Daoy (cell line): ENCODE measurements around the gene RUNX1. TPM values are rescaled to one million over a fixed set of nuclear protein-coding genes. Genes with fewer than 3 reads are reported as not detected.

Experiments
- DNase-seq: peaks from one replicate; pipeline ENCODE4 v3.0.0-alpha.2; 2015; ENCODE audit warnings: low read depth
- total RNA-seq: library from RNA; depleted of rRNA; stranded (reverse); fragments of >200 nt; shearing (Covaris generic); gene quantifications from 2 replicates; pipeline ENCODE4 v1.2.3, GENCODE V29; 2014

Gene RUNX1
- total RNA-seq, 1 experiment from 2014 or later: 9.5 TPM

DNA sequence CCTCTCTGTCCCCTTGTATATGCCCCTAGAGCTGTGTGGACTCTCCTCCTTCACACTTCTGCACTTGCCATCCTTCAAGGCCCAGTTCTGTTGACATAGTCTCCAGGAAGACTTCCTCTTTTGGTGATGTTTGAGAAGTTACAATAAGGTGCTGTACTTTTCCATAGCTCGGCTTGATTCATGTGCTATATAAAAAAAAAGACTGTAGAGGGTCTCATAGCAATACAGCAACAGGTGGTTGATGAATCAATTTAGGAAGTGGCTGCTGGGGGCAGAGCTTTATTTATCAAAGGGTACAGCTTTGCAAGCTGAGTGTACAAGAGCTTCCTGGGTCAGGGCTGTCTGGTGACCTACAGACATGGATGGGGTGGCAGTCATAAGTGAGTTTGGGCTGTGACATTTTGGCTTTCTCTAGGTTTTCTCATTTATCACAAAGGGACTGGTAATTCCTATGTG is 102.7 kb downstream of the RUNX1 start:
- no peak for DNase-seq

DNA sequence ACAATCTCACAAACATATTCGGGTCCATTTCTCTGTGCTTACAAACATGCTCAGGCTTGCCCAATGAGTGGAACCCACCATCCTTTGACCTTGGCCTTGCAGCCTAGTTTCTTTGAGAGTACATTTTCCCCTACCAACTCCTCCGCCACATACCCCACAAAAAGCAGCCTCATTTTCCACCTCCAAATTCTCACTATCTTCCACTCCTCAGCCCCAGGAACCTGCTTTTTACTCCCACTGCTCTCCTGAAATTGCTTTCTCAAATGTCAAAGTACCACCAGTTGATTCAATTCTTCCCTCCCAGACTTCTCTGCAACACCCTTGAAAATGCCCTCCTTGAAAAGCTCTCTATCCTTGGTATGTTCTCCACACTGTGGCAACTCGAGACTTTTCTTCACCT is 103.8 kb downstream of the RUNX1 start:
- DNase-seq: no peak

DNA sequence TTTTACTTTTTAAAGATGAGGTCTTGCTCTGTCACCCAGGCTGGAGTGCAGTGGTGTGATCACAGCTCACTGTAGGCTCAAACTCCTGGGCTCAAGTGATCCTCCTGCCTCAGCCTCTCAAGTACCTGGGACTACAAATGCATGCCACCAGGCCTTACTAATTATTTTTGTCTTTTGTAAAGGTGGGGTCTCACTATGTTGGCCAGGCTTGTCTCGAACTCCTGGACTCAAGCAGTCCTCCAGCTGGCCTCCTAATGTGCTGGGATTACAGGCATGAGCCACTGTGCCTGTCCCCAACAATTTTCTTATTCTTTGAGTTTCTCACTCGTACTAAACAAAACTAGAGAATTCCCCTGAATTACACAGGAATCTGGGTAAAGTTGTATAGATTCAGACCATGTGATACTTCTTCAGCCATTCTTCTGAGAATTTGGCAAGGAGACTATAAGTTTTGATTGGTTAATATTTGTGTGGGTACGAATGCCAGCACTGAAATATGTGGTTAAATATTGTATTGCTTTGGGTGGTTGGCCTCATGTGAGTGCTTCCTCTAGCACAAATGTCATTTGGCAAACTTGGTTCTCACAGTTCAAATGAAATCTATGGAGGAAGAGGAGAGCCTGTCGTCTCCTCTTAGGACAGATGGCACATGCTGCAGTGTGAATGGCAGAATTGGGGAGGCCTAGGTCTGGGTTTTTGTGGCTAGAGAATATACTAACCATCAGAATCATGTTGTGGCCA is 104.9 kb downstream of the RUNX1 start:
- DNase-seq: no peak

DNA sequence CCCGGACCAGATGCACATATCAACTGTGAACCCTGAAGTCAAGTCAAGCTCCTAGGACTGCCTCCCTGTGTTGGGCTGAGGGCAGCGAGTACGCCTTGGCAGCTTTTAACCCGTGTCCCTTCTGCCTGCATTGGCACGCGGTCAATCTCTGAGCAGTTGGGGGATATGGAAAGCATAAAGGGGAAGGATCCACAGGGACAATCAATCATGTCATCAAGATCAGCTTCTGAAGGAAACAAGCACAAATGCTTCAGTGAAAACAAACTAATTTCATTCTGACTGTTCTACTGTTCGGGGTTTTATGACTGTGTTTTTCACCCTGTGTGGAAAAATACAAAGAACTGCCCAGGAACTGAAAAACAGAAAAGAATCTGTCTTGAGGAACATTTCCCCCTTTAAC is 106.2 kb downstream of the RUNX1 start:
- DNase-seq: no peak

DNA sequence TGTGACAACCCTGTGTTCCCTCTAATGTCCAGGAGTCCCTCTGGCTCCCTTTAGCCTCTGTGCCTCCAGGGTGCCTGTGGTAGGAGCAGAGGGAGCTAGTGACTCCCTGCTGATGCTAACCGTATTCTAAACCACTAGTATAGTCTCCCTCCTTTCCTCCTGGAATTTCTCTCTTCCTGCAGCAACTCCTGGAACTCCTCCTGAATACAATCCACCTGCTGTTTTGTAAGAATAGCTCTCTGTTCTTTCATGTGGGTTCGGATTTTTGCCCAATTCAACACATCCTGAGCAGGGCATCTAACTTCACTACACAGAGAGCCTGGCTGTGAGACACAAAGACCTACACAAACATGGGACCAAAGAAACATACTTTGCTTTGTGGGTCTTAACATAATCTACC is 107.9 kb downstream of the RUNX1 start:
- no peak for DNase-seq

DNA sequence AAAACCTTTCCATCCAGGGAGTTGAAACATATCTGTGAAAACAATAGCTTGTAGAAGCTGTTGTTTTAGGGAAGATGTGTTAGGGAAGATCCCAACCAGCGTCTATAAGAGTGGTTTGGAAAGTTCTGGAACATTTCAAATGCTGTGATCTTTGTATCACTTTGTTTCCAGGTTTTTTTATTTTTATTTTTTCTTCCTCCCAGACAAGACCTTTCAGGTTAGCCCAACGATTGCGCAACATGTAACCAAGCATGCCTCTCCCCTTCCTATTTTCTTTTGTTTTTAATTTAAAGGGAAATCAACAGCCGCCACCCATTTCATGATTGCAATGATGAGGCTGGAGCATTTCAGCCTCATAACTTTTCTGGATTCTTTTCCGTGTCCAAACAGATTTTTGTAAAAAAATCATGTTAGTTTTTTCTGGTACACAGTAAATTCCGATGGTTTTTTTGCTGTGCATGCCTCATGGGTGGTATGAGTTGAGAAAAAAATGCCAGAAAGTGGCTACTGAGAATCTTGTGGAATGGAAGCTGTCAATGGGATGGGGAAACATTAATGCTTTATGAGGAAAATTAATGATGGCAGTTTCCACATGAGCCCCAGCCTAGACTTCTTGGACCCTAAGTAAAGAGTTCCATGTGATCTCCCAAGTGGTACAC is 109.3 kb downstream of the RUNX1 start:
- DNase-seq: no peak

DNA sequence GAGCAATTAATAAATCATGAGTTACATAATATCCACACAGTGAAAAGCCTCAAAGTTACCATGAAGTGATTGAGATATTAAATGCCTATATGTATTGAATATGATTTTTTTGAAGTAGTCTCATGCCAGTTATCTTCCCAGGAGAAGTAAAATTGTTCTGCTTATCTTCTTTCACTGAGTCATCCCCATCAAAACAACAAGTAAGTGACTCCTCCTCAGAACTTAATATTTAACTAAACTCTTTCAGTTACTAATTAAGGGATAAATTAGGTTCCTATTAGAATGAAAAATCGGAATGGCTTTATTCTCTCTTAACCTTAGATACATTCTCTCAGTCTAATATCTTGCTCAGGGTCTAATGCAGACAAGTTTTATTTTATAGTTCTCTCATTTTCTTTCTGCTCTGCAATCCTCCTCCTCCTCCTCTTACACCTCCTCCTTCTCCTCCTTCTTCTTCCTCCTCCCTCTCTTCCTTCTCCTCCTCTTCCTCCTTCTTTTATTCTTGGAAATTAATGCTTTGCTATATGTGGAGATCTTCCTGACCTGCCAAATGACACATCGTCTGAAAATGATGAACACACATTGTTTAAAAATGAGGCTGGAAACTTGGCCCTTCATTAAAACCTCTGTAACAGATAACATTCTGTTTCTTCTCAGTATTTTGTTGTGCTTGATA is 110.9 kb downstream of the RUNX1 start:
- DNase-seq: peak; percentile 49

DNA sequence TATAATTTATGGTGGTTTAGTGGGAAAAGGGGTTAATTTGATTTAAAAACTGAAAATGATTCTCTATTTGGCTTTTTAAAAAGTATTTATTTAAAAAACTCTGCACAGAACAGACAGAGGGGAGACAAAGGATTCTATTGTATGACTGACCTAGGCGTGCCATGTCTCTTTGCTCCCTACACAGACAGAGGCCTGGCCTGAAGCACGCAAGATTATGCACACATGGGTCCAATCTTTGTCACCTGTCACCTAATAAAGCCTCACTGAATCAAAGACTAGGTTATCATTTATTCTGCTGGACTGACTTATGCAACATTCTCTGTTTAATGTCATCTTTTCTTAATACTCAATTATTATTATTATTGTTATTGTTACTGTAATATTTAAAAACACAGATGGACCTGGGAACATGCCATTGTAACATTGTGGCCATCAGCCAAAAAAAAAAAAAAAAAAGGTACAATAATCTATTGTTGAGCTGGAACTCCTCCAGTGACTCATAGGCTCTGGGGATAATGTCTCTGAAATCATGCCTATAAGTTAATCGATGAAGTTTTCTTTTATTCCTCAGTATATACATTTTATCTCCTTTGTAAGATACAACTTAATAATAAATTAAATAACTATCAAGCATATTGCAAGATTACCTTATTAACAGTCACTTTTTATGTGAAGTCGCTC is 112.1 kb downstream of the RUNX1 start:
- DNase-seq: peak; percentile 49

DNA sequence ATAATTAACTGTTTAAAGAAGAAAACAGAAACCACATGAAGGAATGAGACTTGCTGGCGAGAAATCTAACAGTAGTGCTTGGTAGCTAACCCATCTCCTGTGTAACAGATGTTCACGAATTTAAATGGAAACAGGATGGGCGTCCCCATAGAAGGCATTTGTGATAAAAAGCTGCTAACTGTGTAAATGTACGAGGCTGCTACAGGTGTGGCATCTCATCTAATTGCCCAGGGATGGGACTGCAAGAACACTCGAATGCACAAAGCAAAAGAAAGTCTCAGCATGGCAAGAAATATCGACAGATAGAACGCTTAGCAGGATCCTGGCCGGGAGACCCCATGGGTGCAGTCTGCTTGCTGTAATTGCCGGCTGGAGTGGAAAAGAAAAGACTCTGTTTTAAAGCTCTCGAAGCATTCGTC is 112.7 kb downstream of the RUNX1 start:
- DNase-seq: no peak

DNA sequence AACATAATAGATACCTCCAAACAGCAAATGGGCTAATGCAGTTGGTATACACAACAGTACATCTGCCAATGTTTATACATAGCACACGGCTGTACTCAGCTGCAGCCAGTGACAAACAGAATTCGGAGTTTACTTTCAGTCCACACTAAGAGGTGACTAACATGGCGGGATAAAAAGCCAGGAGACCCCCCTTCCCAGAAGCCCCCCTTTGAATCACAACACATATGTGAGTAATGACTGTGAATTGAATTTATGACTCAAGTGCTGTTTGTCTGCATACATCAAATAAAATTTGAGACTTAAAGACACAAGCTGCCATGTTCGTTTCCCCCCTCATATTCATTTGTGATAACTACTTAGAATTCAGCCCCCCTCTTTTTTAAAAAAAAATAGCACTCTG is 113.2 kb downstream of the RUNX1 start:
- peak; percentile 41 for DNase-seq

DNA sequence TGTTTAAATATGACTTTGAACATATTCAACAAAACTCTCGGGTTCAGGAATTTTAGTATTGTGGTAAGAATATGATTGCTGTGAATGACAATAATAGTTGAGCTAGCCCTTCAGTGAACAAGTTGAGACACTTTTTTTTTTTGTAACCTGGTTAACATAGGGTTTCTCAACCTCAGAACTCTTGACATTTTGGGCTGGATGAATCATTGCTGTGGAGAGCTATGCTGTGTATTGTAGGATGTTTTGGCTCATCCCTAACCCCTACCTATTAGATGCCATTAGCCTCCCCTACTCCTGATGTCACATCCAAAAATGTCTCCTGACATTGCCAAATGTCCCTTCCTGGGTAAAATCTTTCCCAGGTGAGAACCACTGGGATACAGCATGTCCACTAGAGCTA is 113.7 kb downstream of the RUNX1 start:
- peak; percentile 33 for DNase-seq

DNA sequence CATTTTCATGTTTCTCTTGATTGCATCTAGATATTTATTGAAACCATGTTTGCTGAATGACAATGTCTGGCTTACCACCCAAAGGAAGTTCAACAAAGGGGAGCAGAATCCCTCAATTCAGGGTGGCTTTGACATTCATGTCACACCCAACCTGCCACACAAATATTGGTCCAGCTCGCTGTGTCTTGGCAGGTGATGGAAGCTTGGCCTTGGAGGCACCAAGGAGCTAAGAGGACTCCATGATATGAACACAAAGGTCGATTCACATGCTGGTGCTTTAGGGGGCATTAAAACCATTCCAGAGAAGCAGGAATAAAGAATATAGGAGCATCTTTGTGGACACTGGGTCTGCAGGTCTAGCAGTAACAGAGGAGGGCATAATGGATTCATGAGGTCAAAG is 114.8 kb downstream of the RUNX1 start:
- no peak for DNase-seq

DNA sequence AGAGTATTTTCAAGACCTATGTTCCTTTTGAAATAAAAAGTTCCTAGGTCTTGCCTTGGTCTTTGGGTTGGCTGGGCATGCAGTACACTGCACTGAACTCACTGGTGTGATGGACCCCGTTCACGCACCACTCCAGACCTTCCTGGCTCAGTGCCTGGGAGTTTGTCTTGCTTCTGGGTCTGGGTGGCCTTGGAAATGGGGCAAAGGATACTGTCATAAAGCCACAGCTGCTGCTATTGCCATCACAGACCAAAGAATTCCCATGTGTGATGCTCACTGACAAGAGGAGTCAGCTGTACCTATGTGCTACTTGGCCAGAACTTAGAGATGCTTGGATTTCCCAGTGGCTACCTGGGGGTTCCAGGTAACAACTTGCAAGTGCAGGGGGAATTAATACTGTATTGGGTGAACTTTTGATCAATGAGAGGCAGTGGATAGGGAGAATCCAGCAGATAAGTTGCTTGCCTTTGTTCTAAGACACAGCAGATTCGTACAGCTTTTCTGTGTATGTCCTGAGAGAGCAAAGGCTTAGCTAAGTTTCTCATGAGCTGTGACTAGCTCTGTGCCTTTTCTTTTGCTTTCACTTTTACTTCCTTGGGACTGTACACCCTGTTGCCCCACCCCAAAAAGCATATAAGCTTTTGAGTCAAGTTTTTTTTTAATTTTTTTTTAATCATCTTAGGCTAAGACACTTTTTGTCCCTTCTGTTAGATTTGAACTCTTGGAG is 115.3 kb downstream of the RUNX1 start:
- DNase-seq: peak; percentile 26

DNA sequence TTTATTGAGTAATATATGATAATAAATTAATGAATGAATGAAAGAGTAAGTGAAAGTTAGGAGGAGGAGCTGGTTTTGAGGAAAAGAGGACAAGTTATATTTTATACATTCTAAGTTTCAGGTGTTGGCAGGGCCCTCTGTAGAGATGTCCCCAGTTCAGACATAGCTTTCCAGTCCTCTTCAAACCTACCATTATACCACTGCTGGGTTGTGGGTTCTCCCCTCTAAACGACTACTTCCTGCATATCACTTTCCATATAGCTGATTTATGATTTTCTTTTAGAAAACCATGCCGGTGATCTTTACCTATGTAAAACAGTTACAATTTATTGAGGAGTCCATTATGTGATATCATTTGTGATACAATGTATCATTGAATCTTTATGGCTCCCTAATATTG is 116.9 kb downstream of the RUNX1 start:
- no peak for DNase-seq

DNA sequence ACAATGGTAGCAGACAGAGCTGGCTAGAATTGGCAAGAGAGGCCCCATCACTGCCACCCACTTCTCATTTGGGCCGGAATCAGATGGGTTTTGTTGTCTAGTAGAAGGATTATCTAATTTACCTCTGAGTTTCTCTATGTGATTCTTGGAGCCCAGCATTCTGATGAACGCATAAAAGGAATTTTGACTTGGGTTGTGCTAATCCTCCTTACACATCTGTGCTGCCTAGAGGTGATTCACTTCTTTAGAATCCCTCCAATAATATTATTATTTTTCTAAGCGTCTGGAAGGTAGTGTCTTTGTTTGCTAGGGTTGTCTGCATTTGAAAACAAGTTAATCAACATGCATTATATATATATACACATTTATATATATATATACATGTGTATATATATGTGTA is 118.1 kb downstream of the RUNX1 start:
- DNase-seq: peak; percentile 42

DNA sequence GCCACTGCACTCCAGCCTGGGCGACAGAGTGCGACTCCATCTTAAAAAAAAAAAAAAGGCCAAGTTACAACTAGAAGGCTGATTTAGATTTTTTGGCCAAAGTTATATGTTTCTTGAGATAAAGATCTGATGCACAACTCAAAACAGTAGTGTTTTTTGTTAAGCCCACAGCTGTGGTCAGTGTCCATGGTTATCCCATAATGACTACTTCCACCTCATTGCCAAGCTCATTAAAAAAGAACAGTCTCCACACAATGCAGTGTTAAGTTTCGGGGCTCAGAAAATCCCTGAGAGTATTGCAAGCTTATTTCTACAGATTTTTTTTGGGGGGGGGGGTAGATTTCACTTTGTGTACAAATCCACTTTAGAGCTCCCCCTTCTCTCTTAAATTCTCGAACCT is 120.5 kb downstream of the RUNX1 start:
- no peak for DNase-seq

DNA sequence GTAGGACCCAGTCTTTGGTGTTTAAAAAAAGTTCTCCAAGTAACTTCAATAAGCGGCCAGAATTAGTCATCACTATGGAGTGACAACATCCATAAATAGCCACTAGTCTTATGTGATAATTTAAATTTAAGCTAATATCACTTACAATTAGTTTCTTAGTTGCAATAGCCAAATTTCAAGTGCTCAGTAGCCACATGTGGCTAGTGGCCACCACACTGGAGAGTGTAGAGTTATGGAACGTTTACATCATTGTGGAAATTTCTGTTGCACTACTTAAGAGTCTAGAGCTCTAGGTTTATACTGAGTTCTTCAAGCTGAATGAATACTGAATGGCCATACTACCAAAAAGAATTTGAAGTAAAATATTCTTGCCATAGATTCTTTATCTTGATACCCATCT is 121.1 kb downstream of the RUNX1 start:
- no peak for DNase-seq

DNA sequence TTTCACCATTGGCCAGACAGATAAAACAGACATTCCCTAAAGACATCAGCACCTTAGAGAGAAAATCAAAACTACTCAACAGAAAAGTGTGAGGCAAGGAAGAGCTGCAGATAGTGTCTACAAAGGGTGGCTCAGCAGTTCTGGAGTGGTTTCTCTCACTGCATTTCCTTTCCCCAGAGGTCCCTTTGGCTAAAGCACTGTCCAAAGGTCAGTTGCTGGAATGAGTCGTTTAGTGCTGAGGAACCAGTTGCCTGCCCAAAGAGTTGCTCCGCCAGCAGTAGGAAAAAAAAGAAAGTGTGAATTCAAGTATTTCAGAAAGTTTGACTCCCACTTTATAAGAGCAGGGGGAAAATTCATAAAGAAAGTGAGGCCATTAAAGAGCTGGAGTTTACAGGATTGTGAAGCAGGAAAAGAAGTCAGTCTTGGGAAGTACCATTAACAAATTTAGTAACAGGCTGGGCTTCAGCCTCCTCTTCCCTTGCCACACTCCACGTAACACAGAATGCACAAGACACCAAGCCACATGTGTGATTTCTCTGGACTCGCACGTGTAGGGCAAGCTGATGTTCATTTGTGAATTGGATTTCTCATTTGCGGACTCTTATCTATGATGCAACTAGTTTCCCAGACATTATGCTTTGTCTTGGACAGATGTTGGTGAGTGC is 122.2 kb downstream of the RUNX1 start:
- no peak for DNase-seq

DNA sequence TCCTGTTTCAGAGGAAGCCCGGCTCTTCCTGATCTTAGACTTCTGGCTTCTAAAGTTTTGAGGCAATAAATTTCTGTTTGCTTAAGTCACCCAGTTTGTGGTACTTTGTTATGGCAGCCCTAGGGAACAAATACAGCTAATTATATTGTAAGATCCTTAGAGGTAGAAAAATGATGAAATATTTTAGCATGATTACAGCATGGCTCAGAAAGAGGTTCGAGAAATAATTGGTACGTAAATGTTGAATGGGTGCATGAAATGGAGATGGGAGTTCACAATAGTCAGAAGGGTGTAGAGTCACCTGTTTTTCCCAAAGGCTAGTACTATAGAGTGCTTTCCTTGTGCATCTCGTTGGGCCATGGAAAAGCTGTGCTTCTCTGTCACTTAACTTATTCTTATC is 123.5 kb downstream of the RUNX1 start:
- no peak for DNase-seq

DNA sequence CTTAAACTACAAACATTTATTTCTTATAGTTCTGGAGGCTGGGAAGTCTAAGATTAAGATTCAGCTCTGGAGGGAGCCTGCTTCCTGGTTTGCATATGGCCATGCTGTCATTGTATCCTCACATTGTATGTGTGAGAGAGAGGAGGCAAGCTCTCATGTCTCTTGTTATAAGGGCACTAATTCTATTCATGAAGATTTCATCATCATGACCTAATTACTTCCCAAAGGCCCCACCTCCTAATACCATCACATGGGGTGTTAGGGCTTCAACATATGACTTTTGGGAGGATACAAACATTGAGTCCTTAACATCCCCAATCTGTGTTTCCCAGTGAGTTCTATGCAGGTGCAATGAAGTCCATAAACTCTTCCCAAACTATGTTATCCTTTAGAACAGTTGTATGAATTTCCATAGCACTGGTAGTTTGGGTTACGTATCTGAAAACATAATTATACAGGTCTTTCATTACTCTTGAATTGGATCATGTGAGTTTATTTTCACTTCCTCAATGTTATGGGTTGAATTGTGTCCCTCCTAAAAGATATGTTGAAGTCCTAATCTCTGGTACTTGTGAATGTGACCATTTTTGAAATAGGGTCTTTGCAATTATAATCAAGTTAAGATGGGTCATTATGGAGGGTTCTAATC is 124.2 kb downstream of the RUNX1 start:
- DNase-seq: no peak

DNA sequence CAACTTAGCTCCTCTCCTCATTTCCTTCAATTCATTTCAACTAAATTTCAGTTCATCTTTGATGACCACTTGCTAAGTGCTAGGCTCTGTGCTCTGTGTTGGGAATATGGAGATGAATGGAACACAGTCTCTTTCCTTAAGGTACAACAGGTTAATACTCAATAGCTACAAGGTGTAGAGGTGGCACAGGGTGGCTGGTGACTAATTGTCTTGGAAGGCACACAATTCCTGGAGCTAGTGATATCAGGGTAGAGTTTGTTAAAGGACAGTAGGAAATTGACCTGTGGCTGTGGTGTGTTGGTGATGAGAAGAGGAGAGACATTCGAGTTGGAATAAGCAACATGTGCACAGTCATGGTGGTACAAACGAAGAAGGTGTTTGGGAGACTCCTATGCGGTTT is 124.9 kb downstream of the RUNX1 start:
- no peak for DNase-seq
